ENCODE measurements around the gene EML6.

GRCh38 chr2:54920660-54921059, 197.2 kb downstream of the EML6 start:
- TF ChIP-seq CTCF (IDR thresholded peaks at IDR 0.05) (no peak), POLR2A (IDR thresholded peaks at IDR 0.05) (no peak), POLR2AphosphoS5 (IDR thresholded peaks at IDR 0.05) (no peak)
